Endothelial cell of umbilical vein (primary cell): Measurements from ENCODE around the gene MRNIP. TPM values are rescaled to one million over a fixed set of nuclear protein-coding genes. Genes with fewer than 3 reads are reported as not detected.
A peak's percentile ranks its signal among the peaks of the same experiment; 100 is the strongest.

Experiments
- BruUV-seq: library from RNA; stranded (reverse); fragments of 400-500 nt; replicated peaks from 2 replicates; lab custom pipeline; 2021; lab: Mats Ljungman, UMichigan
- CTCF ChIA-PET: fragments of 300-600, 350-600 bp; sonication (Branson Sonifier 250); formaldehyde crosslinking; loops from one replicate; lab custom pipeline; 2021; ENCODE audit warnings: antibody characterized with exemption, inconsistent platforms; lab: Charles Lee
- POLR2A ChIA-PET: fragments of 300-600, 350-600 bp; sonication (Branson Sonifier 250); formaldehyde crosslinking; loops from one replicate; lab custom pipeline; 2021; ENCODE audit warnings: antibody characterized with exemption, inconsistent platforms; lab: Charles Lee
- DNase-seq: peaks from one replicate; pipeline ENCODE4 v3.0.0-alpha.2; 2011; ENCODE audit warnings: low read depth, low spot score
- FAIRE-seq: peaks from 2 replicates; lab custom pipeline; 2011; peaks lifted over from hg19 to GRCh38; lab: Jason Lieb, UNC
- H2AFZ ChIP-seq: 2 replicates; pipeline ENCODE4 v1.6.0; 2012; ENCODE audit warnings: low read depth, low read length, control low read depth, inconsistent platforms
- H3K27ac ChIP-seq: 2 replicates; pipeline ENCODE4 v1.5.1; 2011; ENCODE audit warnings: low read depth, mild to moderate bottlenecking, control low read depth, low read length, moderate library complexity; ENCODE audit not compliant: insufficient read depth
- H3K27me3 ChIP-seq, 2 experiments: 2 replicates each; pipeline versions ENCODE4 v1.6.0 to v1.6.1; 2011; ENCODE audit warnings: low read length in 2 of 2, mixed read lengths in 1 of 2; ENCODE audit not compliant: control insufficient read depth in 2 of 2, insufficient read depth in 2 of 2
- H3K36me3 ChIP-seq, 2 experiments: 2 replicates in 1 of 2; 3 replicates in 1 of 2; pipeline ENCODE4 v1.5.1; 2011; ENCODE audit warnings: low read length in 2 of 2, mild to moderate bottlenecking in 1 of 2, moderate library complexity in 1 of 2; ENCODE audit not compliant: control insufficient read depth in 2 of 2, insufficient read depth in 2 of 2; ENCODE audit errors: extremely low read depth in 1 of 2
- H3K4me1 ChIP-seq: 3 replicates; pipeline ENCODE4 v1.5.1; 2011; ENCODE audit warnings: mild to moderate bottlenecking, low read length; ENCODE audit not compliant: control insufficient read depth, insufficient read depth; ENCODE audit errors: extremely low read depth
- H3K4me2 ChIP-seq: 2 replicates; pipeline ENCODE4 v1.6.1; 2011; ENCODE audit warnings: low read length, control low read depth, mixed read lengths; ENCODE audit not compliant: insufficient read depth
- H3K4me3 ChIP-seq, 3 experiments: fragments of 200-600 bp in 1 of 3; sonication (generic), shearing (Covaris generic) in 1 of 3; replicated peaks in 1 of 3; 2 replicates each; pipeline ENCODE4 v1.5.1; 2011 to 2016; ENCODE audit warnings: control low read depth in 3 of 3, low read length in 3 of 3, mild to moderate bottlenecking in 2 of 3, inconsistent platforms in 1 of 3, low read depth in 1 of 3, moderate library complexity in 1 of 3; ENCODE audit not compliant: insufficient read depth in 1 of 3
- H3K79me2 ChIP-seq: 2 replicates; pipeline ENCODE4 v1.6.0; 2012; ENCODE audit warnings: low read length, inconsistent platforms; ENCODE audit not compliant: control insufficient read depth, insufficient read depth
- H3K9ac ChIP-seq: replicated peaks from 2 replicates; pipeline ENCODE3; 2011; ENCODE audit warnings: low read length, control low read depth; ENCODE audit not compliant: insufficient read depth; ENCODE audit errors: extremely low read depth
- H3K9me1 ChIP-seq: replicated peaks from 3 replicates; pipeline ENCODE4 v1.6.0; 2011; ENCODE audit warnings: mild to moderate bottlenecking, low read length; ENCODE audit not compliant: control insufficient read depth, insufficient read depth; ENCODE audit errors: extremely low read depth
- H3K9me3 ChIP-seq: replicated peaks from 2 replicates; pipeline ENCODE4 v1.5.1; 2012; ENCODE audit warnings: low read length, inconsistent platforms; ENCODE audit not compliant: control insufficient read depth, insufficient read depth
- H4K20me1 ChIP-seq: replicated peaks from 2 replicates; pipeline ENCODE3; 2011; ENCODE audit warnings: mild to moderate bottlenecking, low read length; ENCODE audit not compliant: control insufficient read depth, insufficient read depth; ENCODE audit errors: extremely low read depth
- CTCF ChIP-seq, 2 donors: IDR thresholded peaks; 1 replicate in 1 of 2; 2 replicates in 1 of 2; pipeline ENCODE4 v1.5.1; 2011; ENCODE audit warnings: low read length in 2 of 2, mild to moderate bottlenecking in 2 of 2, moderate library complexity in 2 of 2, control low read depth in 1 of 2, inconsistent platforms in 1 of 2, low read depth in 1 of 2; ENCODE audit not compliant: insufficient read depth in 1 of 2; ENCODE audit errors: extremely low read depth in 1 of 2
- EZH2 ChIP-seq: IDR thresholded peaks from 2 replicates; pipeline ENCODE4 v1.6.1; 2012; ENCODE audit warnings: borderline replicate concordance, low read depth, mild to moderate bottlenecking, moderate library complexity, low read length, inconsistent platforms; ENCODE audit not compliant: severe bottlenecking
- FOS ChIP-seq: IDR thresholded peaks from 2 replicates; pipeline ENCODE4 v1.6.1; 2011; ENCODE audit warnings: mild to moderate bottlenecking, low read length, moderate library complexity, borderline replicate concordance; ENCODE audit not compliant: insufficient read depth
- GATA2 ChIP-seq: IDR thresholded peaks from 2 replicates; pipeline ENCODE4 v1.7.0; 2011; ENCODE audit warnings: low read depth, mild to moderate bottlenecking, moderate library complexity, mixed read lengths, low read length; ENCODE audit not compliant: insufficient read length, insufficient read depth
- JUN ChIP-seq: IDR thresholded peaks from 2 replicates; pipeline ENCODE4 v1.6.1; 2011; ENCODE audit warnings: borderline replicate concordance, low read depth; ENCODE audit not compliant: insufficient read length, insufficient read depth
- MAX ChIP-seq: IDR thresholded peaks from 2 replicates; pipeline ENCODE4 v1.6.1; 2011; ENCODE audit not compliant: insufficient read depth, insufficient read length
- MYC ChIP-seq: IDR thresholded peaks from one replicate; pipeline ENCODE4 v1.6.1; 2011; ENCODE audit warnings: mild to moderate bottlenecking, low read depth, low read length
- POLR2A ChIP-seq: IDR thresholded peaks from 2 replicates; pipeline ENCODE4 v1.6.1; 2012; ENCODE audit warnings: low read depth, mild to moderate bottlenecking, control low read depth, low read length
- POLR2AphosphoS5 ChIP-seq: IDR thresholded peaks from 2 replicates; pipeline ENCODE4 v1.6.1; 2012; ENCODE audit warnings: low read depth, mild to moderate bottlenecking, control low read depth, low read length, moderate library complexity; ENCODE audit not compliant: insufficient read depth
- dilution Hi-C: fragments of 300-500 bp; cut with MboI; formaldehyde crosslinking; loops from one replicate; pipeline ENCODE4 v1.15.0; 2019; ENCODE audit warnings: low sequenced_read_pairs; ENCODE audit not compliant: extremely low pct_ligation_motif_present
- intact Hi-C: fragments of 100-400 bp; cut with micrococcal nuclease; formaldehyde crosslinking; loops from one replicate; pipeline ENCODE4 v1.10.0; 2022
- polyA plus RNA-seq, 4 experiments: library from polyadenylated mRNA; depleted of rRNA in 3 of 4; stranded (reverse) in 3 of 4; unstranded in 1 of 4; fragments of >200 nt; gene quantifications; 2 replicates each; pipeline versions ENCODE4 v1.2.1 to v1.2.3, GENCODE V29; 2011 to 2012; ENCODE audit warnings: missing spikeins in 1 of 4
- total RNA-seq: library from RNA; stranded (reverse); gene quantifications from 2 replicates; pipeline ENCODE4 v1.2.3, GENCODE V29; 2021

The MRNIP gene
- total and polyA plus RNA-seq, 2 donors (not counting 3 experiments of a cell fraction or from before 2014, with no cell fraction given), result 17.1 to 19.1 TPM

DNA sequence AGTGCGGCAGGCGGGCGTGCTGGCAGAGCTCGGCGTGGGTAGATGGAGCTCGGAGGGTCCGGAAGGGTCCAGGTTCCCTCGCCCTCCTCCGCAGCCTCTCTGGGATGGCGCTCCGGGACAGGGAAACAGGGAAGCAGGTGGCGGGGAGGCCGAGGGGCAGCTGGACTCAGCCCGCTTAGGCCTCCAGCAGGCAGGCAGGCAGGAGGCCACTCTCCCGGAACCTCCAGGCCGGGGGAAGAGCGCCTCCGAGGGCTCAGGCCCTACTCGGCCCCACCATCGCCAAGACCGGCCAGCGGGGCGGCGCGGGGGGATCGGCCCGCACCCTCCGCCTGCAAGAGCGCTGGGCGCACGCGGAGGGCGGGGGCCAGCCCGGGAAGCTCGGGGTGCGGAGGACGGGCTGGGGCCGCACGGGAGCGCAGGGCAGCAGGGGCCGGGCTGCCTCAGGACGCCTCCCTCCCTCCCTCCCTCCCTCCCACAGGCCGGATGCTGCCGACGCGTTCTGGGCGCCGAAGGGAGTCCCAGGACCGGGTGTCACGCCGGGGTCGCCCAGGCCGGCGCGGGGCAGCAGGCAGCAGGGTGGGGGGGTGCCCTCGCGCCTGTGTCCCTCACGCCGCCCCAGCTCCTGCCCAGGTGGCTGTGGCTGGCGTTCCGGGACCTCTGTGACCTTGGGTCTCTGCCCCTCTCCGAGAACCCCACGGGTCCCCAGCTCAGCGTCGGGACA is 52.9 kb downstream of the MRNIP start:
- CTCF ChIA-PET, result interaction anchor here (0.6 to 1.7 kb wide), 3 partner anchors 10 to 32 kb away, joined by 3 to 4 read pairs (median 3); partner anchors contain the start of gene LTC4S
- BruUV-seq, result no TSS peak

More for the DNA sequence above, 52.9 kb downstream of the MRNIP start:
- Histone ChIP-seq H2AFZ (no peak overlapping the region), H3K79me2 (peaks cover 33% of the 10 kb centered on the region), H3K4me2 (peak overlapping the region; percentile 71), H3K9me1 (no peaks in the 10 kb centered on the region), H3K27ac (peak overlapping the region; percentile 67), H3K9ac (peak overlapping the region; percentile 66), H3K27me3 (no peaks in the 10 kb centered on the region), H3K36me3 (peaks cover 0 to 12% of the 10 kb centered on the region in 2 experiments), H3K4me3 (peak overlapping the region; percentile 55 to 90 (median 82)), H3K9me3 (no peaks in the 10 kb centered on the region), H3K4me1 (peaks cover 23% of the 10 kb centered on the region), H4K20me1 (no peaks in the 10 kb centered on the region)
- DNase-seq (peak; percentile 46), FAIRE-seq (no peak)
- TF ChIP-seq CTCF (IDR thresholded peaks at IDR 0.05; ENCODE audit: extremely low read depth in 1 of 2, insufficient read depth in 1 of 2, low read depth in 1 of 2, low read length in 2 of 2), result no peak
- no peak for TF ChIP-seq FOS
- TF ChIP-seq POLR2AphosphoS5, result no peak
- TF ChIP-seq JUN, result no peak
- TF ChIP-seq GATA2, result no peak
- TF ChIP-seq MYC, result no peak
- no peak for TF ChIP-seq POLR2A
- no peak for TF ChIP-seq EZH2
- no peak for TF ChIP-seq MAX
- dilution Hi-C loops, result no loop called here
- POLR2A ChIA-PET, result interaction anchor here (0.6 to 1.1 kb wide), 2 partner anchors 10 to 15 kb away, joined by 6 to 10 read pairs; partner anchors contain the start of gene SQSTM1
- intact Hi-C loops, result loop anchor here (1.0 to 5.0 kb wide), 2 partner anchors 9 to 108 kb away; partner anchors contain the start of gene CANX
